ENCODE data around the gene CYP26B1.

DNA sequence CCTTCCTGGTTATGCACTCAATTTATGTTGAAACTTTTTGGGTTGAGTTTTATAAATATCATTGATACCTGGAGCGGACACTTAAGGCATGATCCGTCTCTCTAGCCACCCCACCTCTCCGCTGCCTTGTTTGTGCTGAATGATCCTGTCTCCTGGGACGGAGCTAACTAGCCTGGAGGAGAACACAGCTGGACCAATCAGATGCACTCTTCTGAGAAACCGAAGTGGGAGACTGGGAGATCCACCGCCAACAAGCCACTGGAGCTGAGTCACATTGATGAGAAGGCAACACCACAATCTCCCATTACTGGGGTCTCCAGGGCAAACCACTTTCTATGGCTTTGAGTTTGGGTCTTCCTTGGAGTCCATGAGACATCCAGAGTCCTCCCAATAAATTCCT is 29.3 kb downstream of the CYP26B1 start:
- no peak for TF ChIP-seq POLR2AphosphoS5 (IDR thresholded peaks at IDR 0.05; ENCODE audit: borderline replicate concordance, low read depth, low read length)
- TF ChIP-seq EZH2 (IDR thresholded peaks at IDR 0.05): no peak

All from SK-N-MC (cell line).